HG03432 (cell line): Measurements from ENCODE around the gene EMID1.

ENCODE experiments used
- ATAC-seq: cut with Tn5 transposase; IDR thresholded peaks from one replicate; pipeline ENCODE4 v1.9.1; 2021; ENCODE audit warnings: mild to moderate bottlenecking, moderate library complexity; ENCODE audit not compliant: unreplicated experiment

EMID1 gene

DNA sequence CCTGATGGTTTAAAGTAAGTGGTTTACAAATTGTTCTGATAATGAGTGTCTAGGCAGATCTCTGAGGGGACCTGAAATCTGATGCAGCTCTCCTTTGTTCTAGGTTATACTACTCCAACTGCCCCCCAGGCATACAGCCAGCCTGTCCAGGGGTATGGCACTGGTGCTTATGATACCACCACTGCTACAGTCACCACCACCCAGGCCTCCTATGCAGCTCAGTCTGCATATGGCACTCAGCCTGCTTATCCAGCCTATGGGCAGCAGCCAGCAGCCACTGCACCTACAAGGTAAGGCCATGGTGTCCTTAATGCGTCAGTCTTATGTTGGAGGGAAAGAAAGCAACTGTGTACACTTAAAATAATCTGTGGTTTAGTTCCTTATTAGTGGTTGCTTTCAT, 72.2 kb downstream of the EMID1 start:
- no peak for ATAC-seq

DNA sequence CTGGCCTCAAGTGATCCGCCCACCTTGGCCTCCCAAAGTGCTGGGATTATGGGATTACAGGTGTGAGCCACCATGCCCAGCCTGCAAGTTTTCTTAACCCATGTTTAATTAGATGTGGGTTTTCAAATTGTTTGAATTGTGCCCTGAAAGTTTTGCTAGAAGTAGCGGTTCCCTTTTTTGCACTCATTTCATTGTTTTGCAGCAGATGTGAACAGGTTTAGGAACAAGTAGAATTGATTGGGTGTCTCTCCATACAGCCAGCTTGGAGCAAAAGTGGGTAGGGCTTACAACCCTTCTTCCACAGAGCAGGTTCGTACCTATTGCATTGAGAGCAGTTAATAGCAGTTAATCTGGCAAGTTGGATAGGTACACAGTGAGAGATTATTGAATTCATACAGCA, 78.5 kb downstream of the EMID1 start:
- no peak for ATAC-seq

DNA sequence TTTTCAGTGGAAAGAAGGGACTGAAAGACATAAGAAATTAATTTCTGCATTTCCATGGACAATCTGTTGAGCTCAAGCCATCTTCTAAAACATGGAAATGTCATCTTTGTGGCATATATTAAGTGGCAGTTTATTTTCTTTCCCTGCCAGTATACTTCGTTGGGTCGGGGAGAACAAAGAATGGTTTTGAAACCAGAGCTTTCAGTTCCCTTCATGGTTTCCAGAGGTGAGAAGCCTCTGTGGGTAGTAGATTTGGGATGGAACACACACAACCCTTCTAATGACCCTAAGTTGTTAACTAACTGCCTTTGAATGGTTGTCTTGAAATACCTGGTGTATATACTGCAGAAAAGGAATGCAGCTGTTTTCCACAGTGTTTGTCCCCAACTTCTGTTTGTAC, 83.1 kb downstream of the EMID1 start:
- ATAC-seq, result no peak

DNA sequence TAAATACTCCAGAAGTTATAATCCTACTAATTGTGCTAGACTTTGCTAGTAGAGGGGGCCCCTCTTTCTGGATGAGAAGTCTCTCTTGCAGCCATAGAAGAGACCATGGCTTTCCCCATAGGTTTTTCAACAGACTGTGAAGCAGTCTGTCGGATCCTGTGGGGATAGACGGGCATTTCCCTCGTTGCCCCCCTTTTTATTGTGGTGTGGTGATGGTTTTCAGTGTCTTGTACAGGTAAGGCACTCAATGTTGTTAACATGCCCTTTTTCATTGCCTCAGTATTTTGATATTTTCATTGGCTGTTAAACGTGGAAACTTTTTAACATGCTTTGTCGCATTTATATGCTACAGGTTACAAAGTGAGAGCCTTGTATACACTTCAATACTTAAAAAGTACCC, 84.4 kb downstream of the EMID1 start:
- ATAC-seq, result no peak

DNA sequence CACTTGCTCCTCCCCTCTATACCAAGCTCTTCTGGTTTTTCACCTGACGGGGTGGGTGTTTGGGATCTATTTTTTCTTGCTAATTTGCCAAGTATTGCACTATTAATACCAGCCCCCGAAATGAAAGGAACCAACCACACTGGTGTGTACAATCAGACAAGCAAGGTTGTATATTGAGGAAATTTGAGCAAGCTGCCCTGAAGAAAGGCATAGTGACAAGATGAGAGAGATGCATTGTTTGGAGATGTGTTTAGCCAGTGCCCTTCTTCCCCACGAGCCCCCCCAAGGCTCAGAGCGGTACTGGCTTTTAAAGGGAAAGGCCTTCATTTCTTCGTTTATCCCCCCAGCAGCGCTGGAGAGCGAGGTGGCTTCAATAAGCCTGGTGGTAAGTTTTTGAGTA, 85.5 kb downstream of the EMID1 start:
- ATAC-seq, result no peak

DNA sequence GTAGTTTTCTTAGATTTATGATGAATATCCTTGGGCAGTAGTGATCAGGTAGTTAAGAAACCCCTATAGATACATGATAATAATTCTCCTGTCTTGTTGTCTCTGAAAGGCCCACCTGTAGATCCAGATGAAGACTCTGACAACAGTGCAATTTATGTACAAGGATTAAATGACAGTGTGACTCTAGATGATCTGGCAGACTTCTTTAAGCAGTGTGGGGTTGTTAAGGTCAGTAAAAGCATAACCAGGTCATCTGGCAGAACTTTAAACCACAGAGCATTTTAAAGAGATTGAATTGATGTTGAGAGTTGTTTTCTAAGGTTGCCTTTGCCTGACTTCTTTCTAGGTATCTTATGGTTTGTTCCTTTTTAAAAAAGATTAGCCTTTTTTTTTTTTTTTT, 86.7 kb downstream of the EMID1 start:
- no peak for ATAC-seq

DNA sequence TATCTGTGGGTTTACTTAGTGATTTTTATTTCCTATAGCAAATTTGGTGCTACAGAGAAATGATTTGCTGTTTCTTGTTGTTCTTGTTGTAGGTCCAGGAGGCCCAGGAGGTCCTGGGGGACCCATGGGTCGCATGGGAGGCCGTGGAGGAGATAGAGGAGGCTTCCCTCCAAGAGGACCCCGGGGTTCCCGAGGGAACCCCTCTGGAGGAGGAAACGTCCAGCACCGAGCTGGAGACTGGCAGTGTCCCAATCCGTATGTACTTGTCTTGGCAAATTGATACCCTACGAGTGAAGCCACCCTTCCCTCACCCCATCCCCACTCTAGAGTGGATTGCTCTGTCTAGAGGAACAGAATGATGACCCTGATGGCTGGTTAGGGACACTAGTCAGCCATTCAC, 92.9 kb downstream of the EMID1 start:
- ATAC-seq, result no peak

DNA sequence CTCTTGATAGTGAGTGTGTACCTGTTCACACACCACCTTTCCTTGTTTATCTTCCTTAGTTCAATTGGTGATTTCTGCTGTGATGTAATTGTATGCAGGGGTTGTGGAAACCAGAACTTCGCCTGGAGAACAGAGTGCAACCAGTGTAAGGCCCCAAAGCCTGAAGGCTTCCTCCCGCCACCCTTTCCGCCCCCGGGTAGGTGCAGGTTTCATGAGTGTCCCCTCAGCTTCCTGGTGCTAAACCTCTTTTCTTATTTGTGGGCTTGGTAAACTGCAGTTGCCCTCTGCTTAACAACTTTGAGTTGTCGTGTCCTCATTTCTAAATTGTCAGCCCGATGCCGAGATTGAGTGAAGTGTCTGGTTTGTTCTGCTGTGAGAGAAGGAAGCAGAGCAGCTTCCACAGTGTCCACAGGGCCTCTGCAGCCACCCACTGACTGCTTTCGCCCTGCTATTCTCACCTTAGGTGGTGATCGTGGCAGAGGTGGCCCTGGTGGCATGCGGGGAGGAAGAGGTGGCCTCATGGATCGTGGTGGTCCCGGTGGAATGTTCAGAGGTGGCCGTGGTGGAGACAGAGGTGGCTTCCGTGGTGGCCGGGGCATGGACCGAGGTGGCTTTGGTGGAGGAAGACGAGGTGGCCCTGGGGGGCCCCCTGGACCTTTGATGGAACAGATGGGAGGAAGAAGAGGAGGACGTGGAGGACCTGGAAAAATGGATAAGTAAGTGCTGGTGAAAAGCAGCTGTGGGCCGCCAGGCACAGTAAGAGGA, 93.6 kb downstream of the EMID1 start:
- ATAC-seq, result no peak

DNA sequence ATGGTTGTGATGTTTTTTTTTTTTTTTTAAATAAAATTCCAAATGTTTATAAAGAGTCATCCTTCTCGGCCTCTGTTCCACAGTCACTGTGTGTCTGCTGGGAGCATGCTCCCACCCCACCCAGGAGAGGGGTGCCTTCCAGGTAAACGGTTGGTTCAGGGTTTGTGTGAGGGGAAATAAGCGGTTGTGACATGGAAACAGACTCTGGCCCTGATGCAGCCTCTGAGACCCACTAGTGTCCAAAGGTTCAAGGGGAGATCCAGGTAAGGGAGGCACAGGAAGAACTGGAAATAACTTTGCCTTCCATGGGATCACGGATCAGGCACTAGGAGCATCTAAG, 94.7 kb downstream of the EMID1 start:
- ATAC-seq, result no peak

DNA sequence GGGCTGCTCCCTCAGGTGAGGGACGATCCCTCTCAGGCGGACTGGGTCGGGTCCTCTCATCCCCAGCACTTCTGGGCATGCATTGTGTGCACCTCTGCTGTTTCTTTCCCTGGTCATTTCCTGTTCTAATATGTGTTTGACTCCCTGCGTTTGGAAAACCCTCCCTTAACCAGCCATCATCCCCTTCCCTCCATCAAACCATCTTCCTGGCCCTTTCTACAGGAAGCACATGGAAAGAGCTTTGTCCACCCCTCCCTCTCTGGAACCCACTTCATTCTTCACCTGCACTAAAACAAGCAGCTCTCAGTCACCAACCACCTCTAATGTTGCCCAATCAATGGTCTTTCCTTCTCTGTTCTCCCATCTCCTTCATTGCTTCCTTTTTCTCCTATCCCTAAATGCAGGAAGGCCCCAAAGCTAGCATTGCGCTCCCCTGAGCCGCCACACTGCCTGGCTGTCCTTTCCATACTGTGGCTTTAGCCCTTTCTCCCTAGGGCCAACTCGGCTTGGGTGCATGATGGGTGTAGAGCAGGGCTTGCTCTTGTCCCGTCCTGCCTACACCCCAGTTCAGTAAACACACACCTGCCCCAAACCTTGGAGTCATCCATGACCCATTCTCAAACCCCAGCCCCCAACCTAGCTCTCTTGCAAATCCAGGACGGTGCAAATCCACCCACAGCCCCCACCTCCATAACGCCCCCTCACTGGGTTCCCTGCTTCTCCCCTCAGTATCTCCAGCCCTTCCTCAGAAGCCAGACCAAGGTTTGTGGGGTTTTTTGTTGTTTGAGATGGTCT, 95.3 kb downstream of the EMID1 start:
- no peak for ATAC-seq

DNA sequence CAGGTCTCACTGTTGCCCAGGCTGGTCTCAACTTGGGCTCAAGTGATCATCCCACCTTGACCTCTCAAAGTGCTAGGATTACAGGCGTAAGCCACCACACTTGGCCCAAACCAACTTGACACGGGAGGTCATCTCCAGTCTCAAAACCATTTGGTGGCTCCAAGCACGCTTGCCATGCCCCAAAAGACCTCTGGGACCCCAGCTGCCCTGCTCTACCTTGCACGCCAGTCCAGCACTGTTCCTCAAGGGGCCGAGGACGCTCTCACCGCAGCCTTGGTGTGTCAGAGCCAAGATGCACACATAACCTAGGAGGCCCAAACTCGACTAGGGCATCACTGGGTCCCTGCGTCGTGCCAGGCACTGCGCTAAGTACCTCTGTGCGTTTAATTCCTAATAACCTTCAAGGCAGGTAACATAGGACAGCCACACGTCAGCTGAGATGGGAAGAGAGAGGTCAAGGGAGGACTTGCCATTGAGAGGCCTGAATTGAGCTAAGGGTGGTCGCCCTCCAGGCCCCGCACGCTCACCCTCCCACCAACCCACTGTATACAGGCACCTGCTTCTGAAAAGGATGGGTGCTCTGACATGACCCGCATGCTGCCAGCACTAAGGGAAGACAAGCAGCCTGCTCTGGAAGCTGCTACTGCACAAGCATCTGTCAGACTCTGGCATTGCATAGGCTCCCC, 96.2 kb downstream of the EMID1 start:
- no peak for ATAC-seq

DNA sequence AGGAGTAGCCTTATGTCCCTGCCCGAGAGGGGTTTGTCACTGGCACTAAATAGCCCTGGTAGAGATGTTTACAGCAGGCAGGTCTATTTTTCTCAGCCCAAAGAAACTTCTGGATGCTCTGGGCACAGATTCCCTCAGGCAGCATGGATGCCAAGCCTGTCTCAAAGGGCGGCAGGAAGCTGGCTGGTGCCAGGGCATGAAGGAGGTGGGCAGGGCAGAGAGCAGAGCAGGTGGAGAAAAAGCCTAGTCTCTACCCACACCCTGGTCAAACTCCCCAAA, 96.6 kb downstream of the EMID1 start:
- ATAC-seq, result no peak

DNA sequence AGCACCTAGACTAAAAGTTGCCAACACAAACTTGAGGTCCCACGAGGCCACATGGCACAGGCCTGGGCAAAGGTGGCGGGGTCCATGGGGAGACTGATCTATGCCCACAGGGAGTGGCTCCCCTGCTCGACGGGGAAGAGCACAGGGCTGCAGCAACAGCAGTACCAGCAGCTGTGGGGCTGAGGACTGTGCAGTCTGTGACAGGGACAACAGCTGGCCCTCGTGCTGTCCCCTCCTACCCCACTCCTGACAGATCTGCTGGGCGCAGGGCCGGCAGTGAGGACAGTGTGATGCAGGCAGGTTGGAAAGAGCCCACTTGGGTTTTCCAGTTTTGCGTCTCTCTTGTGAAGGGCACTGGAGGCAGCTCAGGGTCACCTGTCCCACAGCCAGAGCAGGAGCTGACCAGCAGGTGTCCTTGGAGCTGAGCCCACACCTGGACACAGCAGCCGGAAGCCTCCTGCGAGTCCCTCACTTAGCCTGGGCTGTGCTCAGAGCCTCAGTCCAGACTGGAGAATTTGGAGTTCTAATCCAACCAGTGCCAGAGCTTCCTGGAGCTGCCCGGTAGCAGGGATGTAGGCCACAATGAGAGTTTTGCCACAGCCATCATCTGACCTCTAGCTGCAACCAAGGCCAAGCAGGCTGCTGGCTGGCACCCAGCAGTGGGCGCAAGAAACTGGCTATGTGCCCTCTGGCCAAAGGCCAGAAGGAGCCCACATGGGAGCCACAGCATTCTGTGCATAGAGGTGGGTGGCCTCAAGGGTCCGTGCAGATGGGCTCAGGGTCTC, 97.2 kb downstream of the EMID1 start:
- ATAC-seq, result no peak

DNA sequence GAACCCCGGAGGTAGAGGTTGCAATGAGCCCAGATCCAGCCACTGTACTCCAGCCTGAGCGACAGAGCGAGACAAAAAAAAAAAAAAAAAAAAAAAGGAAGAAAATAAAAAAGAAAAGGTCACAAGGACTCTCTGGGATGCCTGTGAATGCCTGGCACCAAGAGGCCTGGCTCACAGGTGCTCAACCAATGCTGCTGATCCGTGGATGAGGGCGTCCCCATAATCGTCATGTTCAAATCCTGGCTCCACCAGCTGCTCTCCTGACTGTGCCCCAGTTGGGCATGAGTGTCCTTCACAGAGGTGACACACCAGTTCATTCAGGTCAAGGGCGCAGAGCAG, 100.1 kb downstream of the EMID1 start:
- no peak for ATAC-seq

DNA sequence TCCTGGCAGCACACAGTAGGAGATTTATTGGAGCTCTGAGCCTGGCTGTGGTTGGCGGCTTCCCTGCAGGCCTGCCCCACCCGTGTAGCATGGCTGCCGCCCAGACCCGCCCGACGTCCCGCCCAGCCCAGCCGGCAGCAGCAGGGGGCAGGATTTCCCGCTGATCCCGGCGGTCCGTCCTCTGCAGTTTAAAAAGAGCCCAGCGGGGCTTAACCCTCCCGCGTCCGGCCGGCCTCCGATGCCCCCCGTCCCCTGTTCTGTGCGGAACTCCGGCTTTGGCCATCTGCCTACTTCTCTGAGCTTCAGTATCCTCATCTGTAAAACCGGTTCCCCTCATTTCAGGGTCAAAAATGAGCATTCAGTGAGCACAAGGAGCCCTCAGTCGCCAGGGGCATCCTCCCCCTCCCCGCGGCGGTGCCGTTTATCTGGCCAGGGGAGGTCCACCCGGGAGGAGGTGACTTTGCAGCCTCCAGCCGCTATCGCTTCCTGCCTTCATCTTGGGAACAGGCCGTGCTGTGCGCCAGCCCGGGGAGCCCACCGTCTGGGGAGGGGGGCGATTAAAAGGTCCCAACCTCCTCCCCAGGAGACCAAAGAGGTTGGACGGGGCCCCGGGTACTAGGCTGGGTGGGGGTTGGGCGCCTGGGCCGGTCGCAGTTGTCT, 100.6 kb downstream of the EMID1 start, which contains the start of gene GAS2L1:
TSS of gene GAS2L1 (plus strand) at position 476 of the 660 bp plus-strand sequence. CDS start 1,456 bp downstream, outside the sequence.
- no peak for ATAC-seq

DNA sequence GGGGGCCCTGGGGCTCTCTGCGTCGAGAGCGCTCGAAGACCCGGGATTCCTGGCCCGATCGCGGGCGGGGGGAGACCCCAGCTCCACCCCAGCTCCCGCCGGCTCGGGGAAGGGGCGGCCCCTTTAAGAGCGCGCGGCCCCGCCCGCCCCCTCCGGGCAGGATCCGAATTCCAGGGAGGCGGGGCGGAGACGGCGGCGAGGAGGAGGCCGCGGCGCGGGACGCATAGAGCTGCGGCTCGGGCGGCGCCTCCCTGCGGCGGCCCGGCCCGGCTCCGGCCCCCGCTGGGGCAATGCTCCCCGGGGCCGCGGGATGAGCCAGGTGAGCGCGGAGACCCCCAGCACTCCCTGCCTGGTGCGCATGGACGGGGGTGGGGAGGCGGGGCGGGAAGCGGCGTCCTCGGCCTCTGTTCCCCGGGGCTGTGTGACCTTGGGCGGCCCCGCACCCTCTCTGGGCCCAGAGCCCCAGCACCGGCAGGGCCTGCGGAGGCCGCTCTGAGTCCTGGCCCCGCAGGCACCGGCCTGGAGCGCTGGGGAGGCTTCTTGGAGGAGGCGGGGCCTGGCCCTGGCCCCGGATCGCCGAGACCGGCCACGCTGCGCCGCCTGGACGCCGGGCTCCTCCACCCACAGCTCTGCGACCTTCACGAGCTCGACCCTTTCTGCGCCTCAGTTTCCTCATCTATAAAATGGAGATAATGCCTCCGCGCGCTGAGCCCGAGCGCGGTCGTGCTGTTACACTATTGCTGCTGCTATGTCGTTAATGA, 101.3 kb downstream of the EMID1 start:
- no peak for ATAC-seq

DNA sequence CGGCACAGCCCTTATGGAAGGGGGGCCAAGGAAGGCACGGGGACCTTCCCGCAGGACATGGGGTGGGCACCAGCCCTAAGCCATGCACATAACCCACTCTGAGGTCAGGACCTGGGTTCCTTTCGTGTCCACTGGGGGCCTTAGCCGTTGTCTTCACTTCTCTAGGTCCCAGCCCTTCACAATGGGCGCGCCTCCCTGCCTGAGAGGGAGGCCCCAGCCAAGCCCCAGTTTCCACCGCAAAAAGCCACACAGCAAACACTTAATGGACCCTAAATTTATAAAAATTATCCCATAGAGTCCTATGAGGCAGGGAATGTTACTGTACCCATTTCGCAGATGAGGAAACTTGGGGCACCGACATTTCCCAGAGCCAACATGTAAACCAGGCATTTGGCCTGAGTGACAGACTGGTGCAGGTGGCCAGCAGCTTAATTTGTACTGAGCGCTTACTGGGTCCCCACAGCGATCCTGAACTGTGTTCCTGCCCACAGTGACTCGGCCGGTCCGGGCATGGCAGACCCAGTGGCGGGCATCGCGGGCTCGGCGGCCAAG, 102.0 kb downstream of the EMID1 start:
- no peak for ATAC-seq

DNA sequence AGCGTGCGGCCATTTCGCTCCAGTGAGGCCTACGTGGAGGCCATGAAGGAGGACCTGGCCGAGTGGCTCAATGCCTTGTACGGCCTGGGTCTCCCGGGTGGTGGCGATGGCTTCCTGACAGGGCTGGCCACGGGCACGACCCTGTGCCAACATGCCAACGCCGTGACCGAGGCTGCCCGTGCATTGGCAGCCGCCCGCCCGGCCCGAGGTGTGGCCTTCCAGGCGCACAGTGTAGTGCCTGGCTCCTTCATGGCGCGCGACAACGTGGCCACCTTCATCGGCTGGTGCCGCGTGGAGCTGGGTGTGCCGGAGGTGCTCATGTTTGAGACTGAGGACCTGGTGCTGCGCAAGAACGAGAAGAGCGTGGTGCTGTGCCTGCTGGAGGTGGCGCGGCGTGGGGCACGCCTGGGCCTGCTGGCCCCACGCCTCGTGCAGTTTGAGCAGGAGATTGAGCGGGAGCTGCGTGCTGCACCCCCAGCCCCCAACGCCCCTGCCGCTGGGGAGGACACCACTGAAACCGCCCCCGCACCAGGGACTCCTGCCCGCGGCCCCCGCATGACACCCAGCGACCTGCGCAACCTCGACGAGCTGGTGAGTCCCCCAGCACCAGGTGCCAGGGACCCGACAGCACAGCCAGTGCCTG, 102.6 kb downstream of the EMID1 start:
- no peak for ATAC-seq

DNA sequence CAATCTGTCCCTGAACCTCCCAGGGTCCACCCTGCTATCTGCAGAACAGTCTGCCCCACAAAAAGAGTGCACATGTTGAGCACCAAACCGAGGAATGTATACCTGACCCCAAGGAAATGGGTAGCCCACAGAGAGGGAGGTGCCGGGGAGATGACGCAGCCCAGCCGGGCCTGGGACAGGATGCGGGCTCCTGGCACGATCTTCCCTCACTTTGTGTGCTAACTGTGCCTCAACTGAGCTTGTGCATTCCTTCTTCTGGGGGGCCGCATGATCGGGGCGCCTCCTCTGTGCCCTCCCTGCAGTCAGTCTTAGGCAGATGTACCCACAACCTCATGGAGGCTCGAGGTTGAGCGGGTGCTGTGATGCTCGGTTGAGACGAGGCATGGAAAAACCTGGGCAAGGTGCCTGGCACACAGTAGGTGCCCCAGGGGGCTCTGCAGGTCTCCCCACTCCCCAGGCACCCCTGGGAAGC, 103.1 kb downstream of the EMID1 start:
- no peak for ATAC-seq
